Stomach (tissue), 4 donors: ENCODE results near the gene ITGAL.

ENCODE experiments used
- POLR2AphosphoS5 ChIP-seq, 3 donors: sonication (generic); formaldehyde crosslinking; IDR thresholded peaks; one replicate each; pipeline ENCODE4 v1.6.1; 2016; ENCODE audit warnings: antibody characterized with exemption in 3 of 3
- TF ChIP-seq, protein P1 (sequence below), 7 experiments: fragments of 450-650 bp in 4 of 7; fragments of 200-600 bp in 3 of 7; sonication (generic) in 3 of 7; IDR thresholded peaks; one replicate each; pipeline ENCODE4 v1.5.1; 2016 to 2019; ENCODE audit warnings: antibody characterized with exemption in 7 of 7, control low read depth in 2 of 7, mild to moderate bottlenecking in 1 of 7

DNA sequence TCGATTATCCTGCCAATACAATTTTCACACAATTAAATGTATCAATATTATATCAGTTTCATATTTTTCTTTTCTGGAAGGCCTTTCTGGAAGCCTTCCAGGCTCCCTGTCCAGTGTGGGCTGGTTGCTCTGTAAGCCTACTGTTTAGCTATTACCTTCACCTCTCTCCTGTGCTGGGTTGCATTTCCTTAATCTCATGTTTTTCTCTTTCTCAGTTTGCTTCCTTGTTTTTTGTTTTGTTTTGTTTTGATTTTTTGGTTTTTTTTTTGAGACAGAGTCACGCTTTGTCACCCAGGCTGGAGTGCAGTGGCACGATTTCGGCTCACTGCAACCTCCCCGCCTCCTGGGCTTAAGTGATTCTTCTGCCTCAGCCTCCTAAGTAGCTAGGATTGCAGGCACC is 33.7 kb upstream of the ITGAL start:
- TF ChIP-seq, protein P1, sequence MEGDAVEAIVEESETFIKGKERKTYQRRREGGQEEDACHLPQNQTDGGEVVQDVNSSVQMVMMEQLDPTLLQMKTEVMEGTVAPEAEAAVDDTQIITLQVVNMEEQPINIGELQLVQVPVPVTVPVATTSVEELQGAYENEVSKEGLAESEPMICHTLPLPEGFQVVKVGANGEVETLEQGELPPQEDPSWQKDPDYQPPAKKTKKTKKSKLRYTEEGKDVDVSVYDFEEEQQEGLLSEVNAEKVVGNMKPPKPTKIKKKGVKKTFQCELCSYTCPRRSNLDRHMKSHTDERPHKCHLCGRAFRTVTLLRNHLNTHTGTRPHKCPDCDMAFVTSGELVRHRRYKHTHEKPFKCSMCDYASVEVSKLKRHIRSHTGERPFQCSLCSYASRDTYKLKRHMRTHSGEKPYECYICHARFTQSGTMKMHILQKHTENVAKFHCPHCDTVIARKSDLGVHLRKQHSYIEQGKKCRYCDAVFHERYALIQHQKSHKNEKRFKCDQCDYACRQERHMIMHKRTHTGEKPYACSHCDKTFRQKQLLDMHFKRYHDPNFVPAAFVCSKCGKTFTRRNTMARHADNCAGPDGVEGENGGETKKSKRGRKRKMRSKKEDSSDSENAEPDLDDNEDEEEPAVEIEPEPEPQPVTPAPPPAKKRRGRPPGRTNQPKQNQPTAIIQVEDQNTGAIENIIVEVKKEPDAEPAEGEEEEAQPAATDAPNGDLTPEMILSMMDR (IDR thresholded peaks at IDR 0.05) = no peak
- TF ChIP-seq POLR2AphosphoS5 (IDR thresholded peaks at IDR 0.05) = no peak
